ENCODE measurements around the gene IGFALS.

The IGFALS gene

DNA sequence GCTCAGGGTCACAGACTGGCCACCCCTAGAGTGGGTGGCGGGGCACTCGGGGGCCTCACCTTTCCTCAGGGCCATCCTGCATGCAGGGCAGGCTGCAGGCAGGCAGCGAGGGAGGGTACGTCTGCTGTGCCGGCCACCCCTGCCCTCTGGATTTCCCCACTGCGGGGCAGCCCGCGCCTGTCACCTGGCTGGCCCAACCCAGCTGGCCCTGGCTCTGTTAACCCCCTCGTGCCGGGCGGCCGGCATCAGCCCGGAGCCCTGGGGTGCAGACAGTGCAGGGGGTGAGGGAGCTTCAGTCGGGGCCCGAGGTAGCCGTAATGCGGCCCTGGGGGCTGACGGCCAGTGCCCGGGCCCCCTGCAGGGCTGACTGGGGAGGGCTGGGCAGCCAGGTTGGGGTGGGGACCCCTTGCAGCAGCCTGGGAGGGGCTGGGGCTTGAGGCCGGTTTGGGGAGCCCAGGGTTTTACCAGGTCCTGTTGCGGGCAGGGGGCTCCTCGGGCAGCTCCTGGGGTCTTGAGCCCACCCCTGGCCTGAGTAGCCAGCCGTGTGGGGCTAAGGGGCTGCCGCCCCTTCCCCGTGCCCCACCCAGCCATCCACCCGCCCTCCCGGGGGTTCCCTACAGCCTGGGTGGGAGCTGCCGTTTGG lies at the start of gene IGFALS:
Gene IGFALS, minus strand, starts transcription at position 128 of the 643 bp plus-strand sequence. Its CDS starts 53 bp downstream, at position 75.
- DNase-seq = no peak
- Histone ChIP-seq H3K36me3 (ENCODE audit: insufficient read depth, low read length) (peaks cover 26% of the 10 kb centered on the region), H3K4me1 (ENCODE audit: insufficient read depth, low read length) (no peaks in the 10 kb centered on the region), H2AFZ (ENCODE audit: low read depth, low read length) (no peak within 1 kb of the TSS), H3K27me3 (ENCODE audit: insufficient read depth, low read length, poor library complexity) (no peaks in the 10 kb centered on the region), H3K9ac (ENCODE audit: low read depth, low read length) (no peak within 1 kb of the TSS), H3K9me3 (ENCODE audit: insufficient read depth, low read length, severe bottlenecking) (peaks cover 6% of the 10 kb centered on the region), H3K4me2 (ENCODE audit: insufficient read depth, low read length) (no peak within 1 kb of the TSS), H3K4me3 (ENCODE audit: low read depth in 1 of 2, low read length in 2 of 2) (no peak within 1 kb of the TSS), H3K27ac (ENCODE audit: low read length) (no peak within 1 kb of the TSS), H3K79me2 (ENCODE audit: insufficient read depth, low read length) (no peaks in the 10 kb centered on the region), H4K20me1 (ENCODE audit: insufficient read depth, low read length) (peaks cover 28% of the 10 kb centered on the region)
- TF ChIP-seq, protein P1, sequence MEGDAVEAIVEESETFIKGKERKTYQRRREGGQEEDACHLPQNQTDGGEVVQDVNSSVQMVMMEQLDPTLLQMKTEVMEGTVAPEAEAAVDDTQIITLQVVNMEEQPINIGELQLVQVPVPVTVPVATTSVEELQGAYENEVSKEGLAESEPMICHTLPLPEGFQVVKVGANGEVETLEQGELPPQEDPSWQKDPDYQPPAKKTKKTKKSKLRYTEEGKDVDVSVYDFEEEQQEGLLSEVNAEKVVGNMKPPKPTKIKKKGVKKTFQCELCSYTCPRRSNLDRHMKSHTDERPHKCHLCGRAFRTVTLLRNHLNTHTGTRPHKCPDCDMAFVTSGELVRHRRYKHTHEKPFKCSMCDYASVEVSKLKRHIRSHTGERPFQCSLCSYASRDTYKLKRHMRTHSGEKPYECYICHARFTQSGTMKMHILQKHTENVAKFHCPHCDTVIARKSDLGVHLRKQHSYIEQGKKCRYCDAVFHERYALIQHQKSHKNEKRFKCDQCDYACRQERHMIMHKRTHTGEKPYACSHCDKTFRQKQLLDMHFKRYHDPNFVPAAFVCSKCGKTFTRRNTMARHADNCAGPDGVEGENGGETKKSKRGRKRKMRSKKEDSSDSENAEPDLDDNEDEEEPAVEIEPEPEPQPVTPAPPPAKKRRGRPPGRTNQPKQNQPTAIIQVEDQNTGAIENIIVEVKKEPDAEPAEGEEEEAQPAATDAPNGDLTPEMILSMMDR (IDR thresholded peaks at IDR 0.05; ENCODE audit: borderline replicate concordance, extremely low read depth, low read length, poor library complexity, severe bottlenecking) = no peak
- no peak for TF ChIP-seq EZH2 (IDR thresholded peaks at IDR 0.05; ENCODE audit: borderline replicate concordance, low read depth, low read length, severe bottlenecking)
- ATAC-seq (ENCODE audit: insufficient read depth, low read depth) = no peak

DNA sequence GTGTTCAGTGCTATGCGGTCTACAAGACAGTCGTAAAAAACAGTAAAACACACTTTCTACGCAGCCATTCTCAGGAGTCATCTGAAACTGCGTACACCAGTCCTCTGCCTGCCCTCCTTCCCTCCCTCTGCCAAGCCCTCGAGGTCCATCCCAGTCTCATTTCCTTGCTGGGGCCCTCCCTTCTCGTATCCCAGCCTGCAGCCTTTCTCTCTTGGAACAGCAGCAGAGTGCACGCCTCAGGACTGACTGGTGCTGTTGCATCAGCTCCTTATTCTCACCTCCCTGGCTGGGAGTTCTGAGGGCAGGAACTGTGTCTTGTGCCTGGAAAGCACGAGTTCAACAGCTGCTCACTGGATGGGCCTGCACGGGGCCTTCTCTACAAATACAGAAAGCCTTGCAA lies 46.0 kb upstream of the IGFALS start:
- no peak for DNase-seq
- no peak overlapping the region for H3K9ac ChIP-seq (ENCODE audit: low read depth, low read length)
- TF ChIP-seq EZH2 (IDR thresholded peaks at IDR 0.05; ENCODE audit: borderline replicate concordance, low read depth, low read length, severe bottlenecking) = no peak
- TF ChIP-seq, protein P1 (IDR thresholded peaks at IDR 0.05; ENCODE audit: borderline replicate concordance, extremely low read depth, low read length, poor library complexity, severe bottlenecking) = no peak
- H3K27ac ChIP-seq (ENCODE audit: low read length) = no peak overlapping the region
- H3K4me3 ChIP-seq (ENCODE audit: low read depth in 1 of 2, low read length in 2 of 2) = no peak overlapping the region
- no peaks in the 10 kb centered on the region for H3K9me3 ChIP-seq (ENCODE audit: insufficient read depth, low read length, severe bottlenecking)
- no peaks in the 10 kb centered on the region for H3K4me1 ChIP-seq (ENCODE audit: insufficient read depth, low read length)
- no peaks in the 10 kb centered on the region for H4K20me1 ChIP-seq (ENCODE audit: insufficient read depth, low read length)
- no peaks in the 10 kb centered on the region for H3K79me2 ChIP-seq (ENCODE audit: insufficient read depth, low read length)
- no peaks in the 10 kb centered on the region for H3K27me3 ChIP-seq (ENCODE audit: insufficient read depth, low read length, poor library complexity)
- H3K4me2 ChIP-seq (ENCODE audit: insufficient read depth, low read length) = no peak overlapping the region
- H3K36me3 ChIP-seq (ENCODE audit: insufficient read depth, low read length) = no peaks in the 10 kb centered on the region
- no peak for ATAC-seq (ENCODE audit: insufficient read depth, low read depth)
- H2AFZ ChIP-seq (ENCODE audit: low read depth, low read length) = no peak overlapping the region

DNA sequence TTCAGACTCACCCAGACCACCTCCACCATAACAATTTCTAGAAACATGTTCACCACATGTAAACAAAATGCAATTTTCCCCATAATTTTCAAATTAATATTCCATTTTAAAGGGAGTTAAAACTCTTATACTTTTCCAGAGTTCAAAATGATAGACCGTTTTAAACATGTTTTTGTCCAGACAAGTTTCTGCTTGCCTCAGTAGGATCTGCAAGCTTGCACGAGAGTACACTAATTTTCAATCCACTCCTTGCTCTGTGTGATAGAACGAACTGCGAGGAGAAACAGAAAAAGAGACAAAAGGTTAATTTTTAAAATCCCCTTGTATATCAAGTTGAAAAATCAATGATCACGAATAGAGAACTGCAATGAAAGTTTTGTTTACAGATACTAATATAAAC lies 40.6 kb upstream of the IGFALS start:
- H3K27ac ChIP-seq (ENCODE audit: low read length) = no peak overlapping the region
- peaks cover 10% of the 10 kb centered on the region for H3K4me1 ChIP-seq (ENCODE audit: insufficient read depth, low read length)
- H4K20me1 ChIP-seq (ENCODE audit: insufficient read depth, low read length) = peaks cover 2% of the 10 kb centered on the region; the same call in 1 of the 2 replicates
- no peaks in the 10 kb centered on the region for H3K27me3 ChIP-seq (ENCODE audit: insufficient read depth, low read length, poor library complexity)
- TF ChIP-seq, protein P1 (IDR thresholded peaks at IDR 0.05; ENCODE audit: borderline replicate concordance, extremely low read depth, low read length, poor library complexity, severe bottlenecking) = no peak
- no peak for TF ChIP-seq EZH2 (IDR thresholded peaks at IDR 0.05; ENCODE audit: borderline replicate concordance, low read depth, low read length, severe bottlenecking)
- no peaks in the 10 kb centered on the region for H3K9me3 ChIP-seq (ENCODE audit: insufficient read depth, low read length, severe bottlenecking)
- DNase-seq = no peak
- no peak overlapping the region for H3K4me3 ChIP-seq (ENCODE audit: low read depth in 1 of 2, low read length in 2 of 2)
- H3K9ac ChIP-seq (ENCODE audit: low read depth, low read length) = no peak overlapping the region
- H2AFZ ChIP-seq (ENCODE audit: low read depth, low read length) = no peak overlapping the region
- H3K36me3 ChIP-seq (ENCODE audit: insufficient read depth, low read length) = peaks cover 11% of the 10 kb centered on the region; the same call in 1 of the 2 replicates
- no peak overlapping the region for H3K4me2 ChIP-seq (ENCODE audit: insufficient read depth, low read length)
- H3K79me2 ChIP-seq (ENCODE audit: insufficient read depth, low read length) = peaks cover 3% of the 10 kb centered on the region; the same call in 1 of the 2 replicates
- ATAC-seq (ENCODE audit: insufficient read depth, low read depth) = no peak
